Breast epithelium (tissue), 4 donors: ENCODE results near the gene PFKFB2. TPM values are rescaled to one million over a fixed set of nuclear protein-coding genes. Genes with fewer than 3 reads are reported as not detected.
A peak's percentile ranks its signal among the peaks of the same experiment; 100 is the strongest.

ENCODE experiments used
- DNase-seq, 2 donors: peaks; one replicate each; pipeline ENCODE4 v3.0.0-alpha.2; 2019; ENCODE audit warnings: low spot score in 2 of 2
- H3K27ac ChIP-seq, 2 donors: fragments of 200-600 bp; sonication (generic) in 1 of 2; one replicate each; pipeline ENCODE4 v1.5.1; 2016 to 2019; ENCODE audit warnings: mild to moderate bottlenecking in 1 of 2
- H3K27me3 ChIP-seq, 2 donors: fragments of 200-600 bp; sonication (generic) in 1 of 2; one replicate each; pipeline versions ENCODE4 v1.5.1 to v1.6.0; 2017 to 2019; ENCODE audit warnings: control low read depth in 1 of 2, mild to moderate bottlenecking in 1 of 2
- H3K36me3 ChIP-seq: fragments of 200-600 bp; one replicate; pipeline ENCODE4 v1.5.1; 2019
- H3K4me1 ChIP-seq, 2 donors: fragments of 200-600 bp; sonication (generic); one replicate each; pipeline ENCODE4 v1.5.1; 2016 to 2019; ENCODE audit warnings: control low read depth in 1 of 2
- H3K4me3 ChIP-seq, 3 donors: fragments of 200-600 bp; sonication (generic); 1 replicate in 2 of 3; 2 replicates in 1 of 3; pipeline ENCODE4 v1.5.1; 2016 to 2019; ENCODE audit warnings: mild to moderate bottlenecking in 3 of 3, moderate library complexity in 2 of 3
- H3K9me3 ChIP-seq, 2 donors: fragments of 200-600 bp; sonication (generic) in 1 of 2; one replicate each; pipeline ENCODE4 v1.5.1; 2016 to 2019; ENCODE audit warnings: control low read depth in 1 of 2
- CTCF ChIP-seq, 3 donors: fragments of 450-650 bp; IDR thresholded peaks; one replicate each; pipeline ENCODE4 v1.5.1; 2016 to 2017; ENCODE audit warnings: antibody characterized with exemption in 3 of 3, mild to moderate bottlenecking in 3 of 3, moderate library complexity in 3 of 3
- POLR2A ChIP-seq: fragments of 450-650 bp; IDR thresholded peaks from one replicate; pipeline ENCODE4 v1.6.1; 2016; ENCODE audit warnings: antibody characterized with exemption, mild to moderate bottlenecking, moderate library complexity
- POLR2AphosphoS5 ChIP-seq, 3 donors: sonication (generic); formaldehyde crosslinking; IDR thresholded peaks; one replicate each; pipeline ENCODE4 v1.6.1; 2017; ENCODE audit warnings: antibody characterized with exemption in 3 of 3
- intact Hi-C: fragments of 100-400 bp; cut with DNase I; formaldehyde crosslinking; loops from one replicate; pipeline ENCODE4 v1.15.1; 2023; ENCODE audit warnings: low total_unique reads
- total RNA-seq, 3 donors: library from RNA; depleted of rRNA; stranded (reverse); fragments of >200 nt; gene quantifications; one replicate each; pipeline ENCODE4 v1.1.0, GENCODE V29; 2016

PFKFB2 gene
- total RNA-seq, 3 donors from 2014 or later, result 7.5 to 13.2 (median 8.2) TPM

- peaks cover 0 to 19% of the 10 kb centered on the region in 2 donors for H3K9me3 ChIP-seq
- peaks cover 0 to 4% of the 10 kb centered on the region in 2 donors for H3K4me1 ChIP-seq
- H3K27me3 ChIP-seq, result no peaks in the 10 kb centered on the region
- H3K27ac ChIP-seq, result peak overlapping the region; percentile 90 to 95
- TF ChIP-seq POLR2A (no peak), CTCF (IDR thresholded peaks at IDR 0.05) (no peak), POLR2AphosphoS5 (IDR thresholded peaks at IDR 0.05) (peak in 1 of 3 donors; percentile 44)
- H3K36me3 ChIP-seq, result no peaks in the 10 kb centered on the region
- peak in 1 of 2 donors; percentile 94 for DNase-seq
- intact Hi-C loops, result no loop called here
- H3K4me3 ChIP-seq, result peak overlapping the region in 1 of 3 donors; percentile 13
Measured at GRCh38 chr1:207007352-207008033, 45.6 kb upstream of the PFKFB2 start.

DNA sequence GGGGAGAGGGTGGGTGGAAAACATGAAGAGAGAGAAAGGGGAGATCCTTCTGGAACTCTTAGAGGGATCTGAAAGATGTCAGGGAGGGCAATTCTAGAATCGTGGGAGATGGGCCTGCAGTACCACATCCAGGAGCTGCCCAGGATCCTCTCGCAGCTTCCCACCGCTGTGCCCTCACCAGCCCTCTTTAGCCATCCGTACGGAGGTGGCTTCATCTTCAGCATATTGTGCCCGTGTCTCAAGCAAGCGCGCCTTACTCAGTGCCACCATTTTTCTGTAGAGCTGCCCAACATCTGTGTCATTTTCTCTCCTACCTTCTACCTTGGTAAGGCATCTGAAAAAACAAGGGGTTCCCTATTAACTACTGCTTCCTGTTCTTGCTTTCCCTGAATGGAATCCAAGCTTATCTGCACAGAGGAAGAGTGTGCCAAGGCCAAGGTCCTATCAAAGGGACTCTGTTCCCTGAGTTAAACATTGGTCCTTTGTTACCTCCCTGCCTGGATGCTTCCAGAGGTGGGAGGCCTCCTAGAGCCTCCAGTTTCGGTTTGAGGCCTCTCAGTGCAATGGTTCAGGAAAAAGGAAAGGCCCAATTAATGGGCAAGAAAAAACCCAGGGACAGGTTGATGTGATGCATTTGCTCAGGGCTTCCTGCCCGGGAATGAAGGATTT, 43.8 kb upstream of the PFKFB2 start:
- no peak overlapping the region for H3K4me3 ChIP-seq
- intact Hi-C loops, result no loop called here
- peaks cover 0 to 4% of the 10 kb centered on the region in 2 donors for H3K4me1 ChIP-seq
- H3K27me3 ChIP-seq, result no peaks in the 10 kb centered on the region
- no peaks in the 10 kb centered on the region for H3K36me3 ChIP-seq
- TF ChIP-seq POLR2A (no peak), POLR2AphosphoS5 (IDR thresholded peaks at IDR 0.05) (no peak), CTCF (IDR thresholded peaks at IDR 0.05) (no peak)
- DNase-seq, result no peak
- peaks cover 0 to 19% of the 10 kb centered on the region in 2 donors for H3K9me3 ChIP-seq
- H3K27ac ChIP-seq, result peak overlapping the region; percentile 90 to 95

GRCh38 chr1:207009945-207010344, 43.1 kb upstream of the PFKFB2 start:
- H3K4me3 ChIP-seq, result no peak overlapping the region
- H3K9me3 ChIP-seq, result peaks cover 0 to 19% of the 10 kb centered on the region in 2 donors
- H3K27me3 ChIP-seq, result no peaks in the 10 kb centered on the region
- H3K4me1 ChIP-seq, result peaks cover 0 to 4% of the 10 kb centered on the region in 2 donors
- DNase-seq, result no peak
- H3K36me3 ChIP-seq, result no peaks in the 10 kb centered on the region
- H3K27ac ChIP-seq, result peak overlapping the region in 1 of 2 donors; percentile 95
- TF ChIP-seq CTCF (IDR thresholded peaks at IDR 0.05), result no peak
- no peak for TF ChIP-seq POLR2A
- no peak for TF ChIP-seq POLR2AphosphoS5 (IDR thresholded peaks at IDR 0.05)
- intact Hi-C loops, result no loop called here

DNA sequence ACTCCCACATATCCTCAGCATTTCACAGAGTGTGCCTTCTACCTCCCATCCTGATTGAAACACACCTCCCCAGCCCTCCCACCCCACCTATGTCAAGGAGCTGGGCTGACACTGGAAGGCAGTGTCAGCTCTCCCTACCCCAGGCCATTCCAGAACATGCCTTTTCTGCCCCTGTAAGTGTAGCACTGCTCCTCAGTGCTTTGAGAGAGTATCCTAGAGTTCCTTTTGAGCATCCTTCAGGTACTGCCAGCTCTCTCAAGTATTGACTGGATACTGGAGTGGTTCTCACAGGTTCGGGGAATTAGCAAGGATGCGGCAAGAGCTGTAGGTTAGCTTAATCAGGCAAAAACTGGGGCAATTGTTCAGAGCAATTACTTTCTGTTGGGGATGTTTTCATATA, 42.3 kb upstream of the PFKFB2 start:
- TF ChIP-seq CTCF (IDR thresholded peaks at IDR 0.05), result no peak
- Histone ChIP-seq H3K4me3 (no peak overlapping the region), H3K36me3 (no peaks in the 10 kb centered on the region), H3K9me3 (peaks cover 0 to 19% of the 10 kb centered on the region in 2 donors), H3K4me1 (peaks cover 0 to 4% of the 10 kb centered on the region in 2 donors), H3K27me3 (no peaks in the 10 kb centered on the region), H3K27ac (peak overlapping the region in 1 of 2 donors; percentile 95)
- DNase-seq, result no peak
- intact Hi-C loops, result no loop called here
